ENCODE data around the gene GABARAP. TPM values are rescaled to one million over a fixed set of nuclear protein-coding genes. Genes with fewer than 3 reads are reported as not detected.

GABARAP gene
- total and polyA plus RNA-seq, 10 of the 15 experiments (the other 5 are each of a cell fraction or from before 2014, with no cell fraction given) = 134 to 613 (median 285) TPM

GRCh38 chr17:7203391-7203790 is 38.9 kb downstream of the GABARAP start:
- H3K79me2 ChIP-seq (ENCODE audit: control insufficient read depth, insufficient read depth, low read length) = no peaks in the 10 kb centered on the region
- no peak overlapping the region for H3K9ac ChIP-seq (ENCODE audit: control insufficient read depth, insufficient read depth, low read length)
- no peak for TF ChIP-seq POLR2AphosphoS2 (IDR thresholded peaks at IDR 0.05; ENCODE audit: low read depth, low read length)
- no peak for TF ChIP-seq CHD4 (IDR thresholded peaks at IDR 0.05)
- H3K4me3 ChIP-seq = no peak overlapping the region
- H2AFZ ChIP-seq (ENCODE audit: control insufficient read depth, low read depth, low read length) = no peak overlapping the region
- peaks cover 6% of the 10 kb centered on the region; the same call in 1 of the 2 replicates for H3K4me1 ChIP-seq (ENCODE audit: control insufficient read depth, insufficient read depth, low read length)
- ATAC-seq = no peak
- no peaks in the 10 kb centered on the region for H3K9me3 ChIP-seq (replicated peaks; ENCODE audit: control insufficient read depth, insufficient read depth, low read length)
- intact Hi-C loops (cut with micrococcal nuclease; ENCODE audit: unreplicated experiment) = no loop called here
- in situ Hi-C loops (cut with MboI) = no loop called here
- no peaks in the 10 kb centered on the region for H3K27me3 ChIP-seq (replicated peaks in 1 of 2; ENCODE audit: control insufficient read depth in 2 of 2, insufficient read depth in 2 of 2, low read length in 1 of 2)
- WGBS (ENCODE audit: insufficient coverage, insufficient replicate concordance, low lambda C conversion rate, missing lambda C conversion rate) = 92% methylated on average over 16 of the region's 16 CpGs
- ChIA-PET POLR2A (no interaction called here), CTCF (interaction anchor here (1.2 kb wide), 1 partner anchor 17 kb away, joined by 4 read pairs; no protein-coding TSS in a partner anchor), SMC1A (ENCODE audit: uncharacterized antibody, unreplicated experiment) (interaction anchor here (1.3 kb wide), 1 partner anchor 78 kb away, joined by 3 read pairs; the partner anchor contains the start of gene SLC2A4), RAD21 (ENCODE audit: unreplicated experiment) (no interaction called here)
- no peak overlapping the region for H3K27ac ChIP-seq (ENCODE audit: control insufficient read depth, insufficient read depth)
- no peak for DNase-seq (ENCODE audit: low read depth, low spot score)
- no peak for FAIRE-seq
- no peaks in the 10 kb centered on the region for H3K36me3 ChIP-seq (ENCODE audit: control insufficient read depth in 2 of 2, insufficient read depth in 2 of 2, low read length in 1 of 2)
- BruUV-seq (replicated peaks) = TSS peak; percentile 66
- H3K4me2 ChIP-seq (ENCODE audit: control insufficient read depth, insufficient read depth) = no peak overlapping the region
- no peaks in the 10 kb centered on the region for H4K20me1 ChIP-seq (ENCODE audit: control insufficient read depth, insufficient read depth)

GRCh38 chr17:7196651-7197401 is 45.4 kb downstream of the GABARAP start:
- Histone ChIP-seq H3K4me2 (ENCODE audit: control insufficient read depth, insufficient read depth) (no peak overlapping the region), H3K27me3 (replicated peaks in 1 of 2; ENCODE audit: control insufficient read depth in 2 of 2, insufficient read depth in 2 of 2, low read length in 1 of 2) (no peaks in the 10 kb centered on the region), H3K9me3 (replicated peaks; ENCODE audit: control insufficient read depth, insufficient read depth, low read length) (no peaks in the 10 kb centered on the region), H3K27ac (ENCODE audit: control insufficient read depth, insufficient read depth) (no peak overlapping the region), H3K79me2 (ENCODE audit: control insufficient read depth, insufficient read depth, low read length) (no peaks in the 10 kb centered on the region), H2AFZ (ENCODE audit: control insufficient read depth, low read depth, low read length) (no peak overlapping the region), H3K4me1 (ENCODE audit: control insufficient read depth, insufficient read depth, low read length) (no peaks in the 10 kb centered on the region), H4K20me1 (ENCODE audit: control insufficient read depth, insufficient read depth) (no peaks in the 10 kb centered on the region), H3K36me3 (ENCODE audit: control insufficient read depth in 2 of 2, insufficient read depth in 2 of 2, low read length in 1 of 2) (no peaks in the 10 kb centered on the region), H3K4me3 (no peak overlapping the region), H3K9ac (ENCODE audit: control insufficient read depth, insufficient read depth, low read length) (no peak overlapping the region)
- 61% methylated on average over 22 of the region's 22 CpGs for WGBS (ENCODE audit: insufficient coverage, insufficient replicate concordance, low lambda C conversion rate, missing lambda C conversion rate)
- in situ Hi-C loops (cut with MboI) = no loop called here
- BruUV-seq (replicated peaks) = no TSS peak
- DNase-seq (ENCODE audit: low read depth, low spot score) (no peak), FAIRE-seq (no peak), ATAC-seq (no peak)
- TF ChIP-seq FOXK2 (IDR thresholded peaks at IDR 0.05) (no peak), YBX1 (IDR thresholded peaks at IDR 0.05) (no peak), ESRRA (IDR thresholded peaks at IDR 0.05; ENCODE audit: low read length) (no peak), IKZF2 (IDR thresholded peaks at IDR 0.05) (no peak), PKNOX1 (IDR thresholded peaks at IDR 0.05) (no peak), NR2F1 (conservative IDR thresholded peaks at IDR 0.05) (no peak), RAD21 (IDR thresholded peaks at IDR 0.05; ENCODE audit: insufficient read depth, low read depth, low read length) (no peak), NR2C1 (IDR thresholded peaks at IDR 0.05) (no peak), BCL11A (IDR thresholded peaks at IDR 0.05; ENCODE audit: low read depth, low read length) (no peak), NKRF (conservative IDR thresholded peaks at IDR 0.05) (no peak)
- ChIA-PET RAD21 (ENCODE audit: unreplicated experiment) (no interaction called here), CTCF (no interaction called here), POLR2A (interaction anchor here (0.5 kb wide), 1 partner anchor 108 kb away, joined by 3 read pairs; no protein-coding TSS in a partner anchor), SMC1A (ENCODE audit: uncharacterized antibody, unreplicated experiment) (no interaction called here)
- intact Hi-C loops (cut with micrococcal nuclease; ENCODE audit: unreplicated experiment) = no loop called here

All from GM12878 (cell line).